Right lobe of liver (tissue), 6 donors: ENCODE results near the gene ATP6V1F. TPM values are rescaled to one million over a fixed set of nuclear protein-coding genes. Genes with fewer than 3 reads are reported as not detected.
A peak's percentile ranks its signal among the peaks of the same experiment; 100 is the strongest.

Source experiments
- ATAC-seq, 4 donors: fragments of 200-7000 bp; cut with Tn5 transposase; one replicate each; pipeline ENCODE4 v1.9.1; 2020; ENCODE audit warnings: mild to moderate bottlenecking in 4 of 4, moderate library complexity in 4 of 4
- DNase-seq, 3 donors: peaks; one replicate each; pipeline ENCODE4 v3.0.0-alpha.2; 2020
- H3K27ac ChIP-seq, 3 donors: fragments of 200-600 bp; one replicate each; pipeline ENCODE4 v1.8.0; 2022
- H3K27me3 ChIP-seq, 2 donors: fragments of 200-600 bp; one replicate each; pipeline ENCODE4 v1.8.0; 2022
- H3K36me3 ChIP-seq, 4 donors: fragments of 200-600 bp; sonication (generic) in 1 of 4; one replicate each; pipeline versions ENCODE4 v1.5.1 to v1.8.0; 2017 to 2022; ENCODE audit warnings: control low read depth in 1 of 4
- H3K4me1 ChIP-seq, 4 donors: fragments of 200-600 bp; sonication (generic) in 1 of 4; one replicate each; pipeline versions ENCODE4 v1.5.1 to v1.8.0; 2017 to 2022; ENCODE audit warnings: control low read depth in 1 of 4
- H3K4me3 ChIP-seq, 3 donors: fragments of 200-600 bp; one replicate each; pipeline ENCODE4 v1.8.0; 2022
- H3K9me3 ChIP-seq, 4 donors: fragments of 200-600 bp; sonication (generic) in 1 of 4; one replicate each; pipeline versions ENCODE4 v1.5.1 to v1.8.0; 2017 to 2022; ENCODE audit warnings: control low read depth in 1 of 4
- CTCF ChIP-seq, 4 donors: fragments of 200-600 bp in 3 of 4; fragments of 450-650 bp in 1 of 4; IDR thresholded peaks; one replicate each; pipeline versions ENCODE4 v1.5.1 to v1.8.0; 2016 to 2022; ENCODE audit warnings: antibody characterized with exemption in 4 of 4, mild to moderate bottlenecking in 2 of 4
- POLR2A ChIP-seq: fragments of 450-650 bp; IDR thresholded peaks from one replicate; pipeline ENCODE4 v1.6.1; 2017; ENCODE audit warnings: antibody characterized with exemption, mild to moderate bottlenecking
- WGBS: methylation state at CpG from one replicate; pipeline ENCODE4 v1.1.6; 2018; ENCODE audit warnings: low coverage, low lambda C conversion rate; ENCODE audit not compliant: insufficient coverage; ENCODE audit errors: missing lambda C conversion rate; 5-methylcytosine and 5-hydroxymethylcytosine counted together
- intact Hi-C, 2 donors: fragments of 100-400 bp; cut with DNase I; formaldehyde crosslinking; loops; one replicate each; pipeline versions ENCODE4 v1.11.2 to v1.14.1; 2022
- total RNA-seq, 6 experiments: library from RNA; depleted of rRNA in 2 of 6; stranded (reverse); fragments of >200 nt in 2 of 6; fragmentation: NEBNext Ultra II Directional in 3 of 6; extraction: Animal tissue kit (Norgen Biotek cat#: 25700) in 3 of 6; gene quantifications; one replicate each; pipeline versions ENCODE4 v1.1.0 to v1.2.4, GENCODE V29; 2016 to 2023
- donor health status: DM: no; HTN: yes; CAD: no.
- donor health status: DM: no; HTN: no; CAD: no.
- donor health status: DM: no; HTN: no; CAD: no.
- donor health status: DM: no; HTN: yes; CAD: no.
- donor health status: DM: no; HTN: yes; CAD: no.

The ATP6V1F gene
- total RNA-seq, 6 experiments from 2014 or later = 26.9 to 72.0 (median 38.9) TPM

GRCh38 chr7:128908750-128909624 lies 46.3 kb downstream of the ATP6V1F start:
- no CpG with 5 or more reads among the region's 6 CpGs for WGBS
- Histone ChIP-seq H3K4me3 (no peak overlapping the region), H3K4me1 (peaks cover 0 to 4% (median 0%) of the 10 kb centered on the region in 4 donors), H3K27me3 (no peaks in the 10 kb centered on the region), H3K9me3 (no peaks in the 10 kb centered on the region), H3K36me3 (no peaks in the 10 kb centered on the region), H3K27ac (no peak overlapping the region)
- no peak for TF ChIP-seq POLR2A
- TF ChIP-seq CTCF (IDR thresholded peaks at IDR 0.05) = no peak
- DNase-seq (peak in 2 of 3 donors; percentile 7 to 31), ATAC-seq (no peak)
- intact Hi-C loops = no loop called here

- H3K4me3 ChIP-seq = peak overlapping the region in 1 of 3 donors; percentile 9
- DNase-seq = peak in 1 of 3 donors; percentile 22
Observed at GRCh38 chr7:128909625-128910568, 47.2 kb downstream of the ATP6V1F start.

GRCh38 chr7:128910569-128910945 lies 47.9 kb downstream of the ATP6V1F start, which contains the start of gene KCP:
Gene KCP, minus strand, starts transcription at chr7:128910709. Its CDS starts 33 bp downstream, at chr7:128910676.
- peaks cover 0 to 4% (median 0%) of the 10 kb centered on the region in 4 donors for H3K4me1 ChIP-seq
- DNase-seq (peak in 1 of 3 donors; percentile 16), ATAC-seq (peak in 3 of 4 donors; percentile 10 to 20 (median 17))
- intact Hi-C loops = loop anchor here in 1 of 2 donors (5.0 kb wide), 1 partner anchor 182 kb away; no protein-coding TSS in a partner anchor
- TF ChIP-seq POLR2A (no peak), CTCF (IDR thresholded peaks at IDR 0.05) (no peak)
- H3K27me3 ChIP-seq = no peaks in the 10 kb centered on the region
- WGBS = no CpG with 5 or more reads among the region's 34 CpGs
- H3K4me3 ChIP-seq = peak within 1 kb of the TSS in 1 of 3 donors; percentile 9
- no peak within 1 kb of the TSS for H3K27ac ChIP-seq
- H3K9me3 ChIP-seq = no peaks in the 10 kb centered on the region
- no peaks in the 10 kb centered on the region for H3K36me3 ChIP-seq

More at GRCh38 chr7:128909625-128910568, 47.2 kb downstream of the ATP6V1F start:
- peaks cover 0 to 4% (median 0%) of the 10 kb centered on the region in 4 donors for H3K4me1 ChIP-seq
- H3K9me3 ChIP-seq = no peaks in the 10 kb centered on the region
- intact Hi-C loops = loop anchor here in 1 of 2 donors (5.0 kb wide), 1 partner anchor 182 kb away; no protein-coding TSS in a partner anchor
- ATAC-seq = peak; percentile 6 to 28 (median 16)
- WGBS = 16% methylated on average over 24 of the region's 42 CpGs
- no peaks in the 10 kb centered on the region for H3K36me3 ChIP-seq
- TF ChIP-seq CTCF (IDR thresholded peaks at IDR 0.05) (no peak), POLR2A (no peak)
- no peak overlapping the region for H3K27ac ChIP-seq
- H3K27me3 ChIP-seq = no peaks in the 10 kb centered on the region

DNA sequence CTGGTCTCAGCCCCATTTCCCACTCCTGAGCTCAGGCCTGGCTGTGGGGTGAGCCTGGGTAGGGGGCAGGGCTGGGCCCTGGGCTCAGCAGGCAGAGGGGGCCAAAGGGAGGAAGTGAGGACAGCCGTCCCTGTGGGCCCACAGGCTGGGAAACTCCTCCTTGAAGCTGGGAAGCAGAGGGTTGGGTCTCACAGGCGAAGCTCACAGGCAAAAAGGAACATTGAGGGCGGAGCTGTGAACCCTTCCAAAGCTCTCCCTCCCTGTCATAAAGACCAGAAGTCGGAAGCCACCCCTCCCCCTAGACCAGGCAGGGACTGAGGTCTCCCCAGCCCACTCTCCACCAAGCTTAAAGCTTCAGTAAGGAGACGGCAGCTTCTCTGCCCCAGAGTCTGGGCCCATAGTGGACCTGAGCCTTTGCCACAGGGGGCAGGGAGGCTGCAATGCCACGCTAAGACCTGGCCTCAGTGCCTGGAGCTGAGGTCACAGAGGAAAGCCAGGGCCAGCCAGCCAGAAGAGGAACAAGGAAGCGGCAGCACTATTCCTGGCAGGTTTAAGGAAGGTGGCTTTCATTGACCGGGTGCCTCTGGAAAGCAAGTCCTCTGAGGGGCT lies 48.9 kb downstream of the ATP6V1F start:
- Histone ChIP-seq H3K4me3 (no peak overlapping the region), H3K27ac (no peak overlapping the region), H3K9me3 (no peaks in the 10 kb centered on the region), H3K36me3 (no peaks in the 10 kb centered on the region), H3K4me1 (peaks cover 0 to 4% (median 0%) of the 10 kb centered on the region in 4 donors), H3K27me3 (no peaks in the 10 kb centered on the region)
- TF ChIP-seq CTCF (IDR thresholded peaks at IDR 0.05) (no peak), POLR2A (no peak)
- 55% methylated on average over 2 of the region's 8 CpGs for WGBS
- intact Hi-C loops = loop anchor here in 1 of 2 donors (5.0 kb wide), 1 partner anchor 181 kb away; no protein-coding TSS in a partner anchor
- DNase-seq (no peak), ATAC-seq (peak in 1 of 4 donors; percentile 5)
